Right cardiac atrium (tissue), 5 donors: Measurements from ENCODE around the gene KAZN. TPM values are rescaled to one million over a fixed set of nuclear protein-coding genes. Genes with fewer than 3 reads are reported as not detected.

Experiments
- ATAC-seq, 2 donors: fragments of 200-7000 bp; cut with Tn5 transposase; one replicate each; pipeline versions ENCODE4 v1.8.0 to v1.9.1; 2020; ENCODE audit warnings: moderate library complexity in 2 of 2, mild to moderate bottlenecking in 1 of 2
- DNase-seq, 3 donors: peaks; one replicate each; pipeline ENCODE4 v3.0.0-alpha.2; 2020
- H3K27ac ChIP-seq: one replicate; pipeline ENCODE4 v1.5.1; 2013; ENCODE audit warnings: mild to moderate bottlenecking, low read length, control low read depth, moderate library complexity
- H3K27me3 ChIP-seq: one replicate; pipeline ENCODE4 v1.6.1; 2013; ENCODE audit not compliant: control insufficient read depth, insufficient read depth
- H3K4me1 ChIP-seq: one replicate; pipeline ENCODE4 v1.6.1; 2013; ENCODE audit warnings: low read length; ENCODE audit not compliant: control insufficient read depth, insufficient read depth
- H3K4me3 ChIP-seq: one replicate; pipeline ENCODE4 v1.5.1; 2013; ENCODE audit warnings: low read length, control low read depth
- H3K9me3 ChIP-seq: one replicate; pipeline ENCODE4 v1.6.1; 2013; ENCODE audit warnings: low read length; ENCODE audit not compliant: control insufficient read depth
- WGBS: extraction: QIAGEN DNeasy Blood & Tissue Kit; methylation state at CpG from one replicate; pipeline ENCODE4 v1.1.7; 2013; 5-methylcytosine and 5-hydroxymethylcytosine counted together
- intact Hi-C, 4 donors: fragments of 100-400 bp; cut with DNase I; formaldehyde crosslinking; loops; one replicate each; pipeline versions ENCODE4 v1.11.0 to v1.14.0; 2022 to 2023
- polyA plus RNA-seq: library from polyadenylated mRNA; stranded (reverse); fragments of 200-250 nt; gene quantifications from one replicate; pipeline ENCODE4 v1.2.3, GENCODE V29; 2013
- total RNA-seq, 4 donors: library from RNA; stranded (reverse); fragmentation: NEBNext Ultra II Directional; extraction: Animal tissue kit (Norgen Biotek cat#: 25700); gene quantifications; one replicate each; pipeline ENCODE4 v1.2.1, GENCODE V29; 2021
- donor health status: healthy with polysubstance abuse.
- donor health status: DM: no; HTN: yes; CAD: no.
- donor health status: DM: no; HTN: no; CAD: no.
- donor health status: DM: no; HTN: yes; CAD: no; lungs with severe emphysema.
- donor health status: DM: yes; HTN: yes; CAD: no.

Gene KAZN
- total and polyA plus RNA-seq, 5 donors = 3.7 to 14.9 (median 12.7) TPM

GRCh38 chr1:14696761-14697160 is 98.3 kb downstream of the KAZN start:
- intact Hi-C loops = no loop called here
- DNase-seq (no peak), ATAC-seq (no peak)
- WGBS = 85% methylated on average over 5 of the region's 5 CpGs
- Histone ChIP-seq H3K4me1 (no peaks in the 10 kb centered on the region), H3K4me3 (no peak overlapping the region), H3K27me3 (peaks cover 3% of the 10 kb centered on the region), H3K27ac (no peak overlapping the region), H3K9me3 (no peaks in the 10 kb centered on the region)

DNA sequence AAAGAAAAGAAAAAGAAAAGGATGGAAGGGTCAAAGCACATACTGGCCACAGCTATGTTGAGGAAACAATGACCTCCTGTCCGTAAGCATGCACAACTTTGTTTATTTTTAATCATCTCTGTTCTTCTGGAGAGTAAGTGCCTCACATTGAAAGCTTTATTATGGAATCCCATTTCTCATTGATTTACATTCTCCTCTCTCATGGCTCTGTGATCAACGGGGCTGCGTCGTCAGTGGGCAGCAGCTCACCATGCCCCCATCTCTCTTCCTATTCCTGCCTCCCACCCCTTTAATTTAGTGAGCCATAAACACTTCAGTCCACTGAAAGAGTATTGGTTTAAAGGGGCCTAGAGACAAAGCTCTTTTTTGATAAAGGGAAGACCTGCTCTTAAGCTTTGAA is 98.9 kb downstream of the KAZN start:
- no peak for DNase-seq
- no peaks in the 10 kb centered on the region for H3K9me3 ChIP-seq
- no peak overlapping the region for H3K4me3 ChIP-seq
- 76% methylated on average over 4 of the region's 4 CpGs for WGBS
- intact Hi-C loops = no loop called here
- no peak overlapping the region for H3K27ac ChIP-seq
- peaks cover 3% of the 10 kb centered on the region for H3K27me3 ChIP-seq
- no peaks in the 10 kb centered on the region for H3K4me1 ChIP-seq
- ATAC-seq = no peak

GRCh38 chr1:14698314-14698713 is 99.8 kb downstream of the KAZN start:
- 91% methylated on average over 11 of the region's 11 CpGs for WGBS
- intact Hi-C loops = no loop called here
- peaks cover 3% of the 10 kb centered on the region for H3K27me3 ChIP-seq
- no peaks in the 10 kb centered on the region for H3K9me3 ChIP-seq
- H3K4me1 ChIP-seq = no peaks in the 10 kb centered on the region
- no peak for ATAC-seq
- no peak overlapping the region for H3K4me3 ChIP-seq
- no peak overlapping the region for H3K27ac ChIP-seq
- no peak for DNase-seq

GRCh38 chr1:14699620-14700019 is 101.1 kb downstream of the KAZN start:
- intact Hi-C loops = no loop called here
- H3K4me3 ChIP-seq = no peak overlapping the region
- 87% methylated on average over 8 of the region's 8 CpGs for WGBS
- no peaks in the 10 kb centered on the region for H3K9me3 ChIP-seq
- H3K27me3 ChIP-seq = peaks cover 3% of the 10 kb centered on the region
- H3K27ac ChIP-seq = no peak overlapping the region
- no peak for DNase-seq
- H3K4me1 ChIP-seq = no peaks in the 10 kb centered on the region
- no peak for ATAC-seq

GRCh38 chr1:14704846-14705245 is 106.4 kb downstream of the KAZN start:
- Histone ChIP-seq H3K4me3 (no peak overlapping the region), H3K27ac (no peak overlapping the region), H3K27me3 (no peaks in the 10 kb centered on the region), H3K4me1 (no peaks in the 10 kb centered on the region), H3K9me3 (no peaks in the 10 kb centered on the region)
- intact Hi-C loops = no loop called here
- 86% methylated on average over 1 of the region's 1 CpG for WGBS
- DNase-seq = no peak
- ATAC-seq = no peak

DNA sequence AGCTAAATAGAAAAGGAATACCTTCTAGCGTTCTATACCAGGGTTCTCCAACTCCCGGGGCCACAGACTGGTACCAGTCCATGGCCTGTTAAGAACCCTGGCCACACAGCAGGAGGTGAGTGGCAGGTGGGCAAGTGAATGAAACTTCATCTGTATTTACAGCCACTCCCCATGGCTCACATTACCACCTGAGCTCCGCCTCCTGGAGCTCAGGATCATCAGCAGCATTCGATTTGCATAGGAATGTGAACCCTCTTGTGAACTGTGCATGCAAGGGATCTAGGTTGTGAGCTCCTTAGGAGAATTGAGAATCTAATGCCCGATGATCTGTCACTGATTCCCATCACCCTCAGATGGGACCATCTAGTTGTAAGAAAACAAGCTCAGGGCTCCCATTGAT is 107.3 kb downstream of the KAZN start:
- WGBS = 89% methylated on average over 5 of the region's 5 CpGs
- H3K27ac ChIP-seq = no peak overlapping the region

GRCh38 chr1:14706631-14707030 is 108.1 kb downstream of the KAZN start:
- no peaks in the 10 kb centered on the region for H3K9me3 ChIP-seq
- DNase-seq = no peak
- ATAC-seq = no peak
- H3K4me3 ChIP-seq = no peak overlapping the region
- 64% methylated on average over 5 of the region's 5 CpGs for WGBS
- H3K27me3 ChIP-seq = no peaks in the 10 kb centered on the region
- H3K27ac ChIP-seq = no peak overlapping the region
- intact Hi-C loops = no loop called here
- H3K4me1 ChIP-seq = no peaks in the 10 kb centered on the region

More for the DNA sequence above, 107.3 kb downstream of the KAZN start:
- DNase-seq (no peak), ATAC-seq (no peak)
- H3K4me3 ChIP-seq = no peak overlapping the region
- H3K9me3 ChIP-seq = no peaks in the 10 kb centered on the region
- intact Hi-C loops = no loop called here
- no peaks in the 10 kb centered on the region for H3K27me3 ChIP-seq
- no peaks in the 10 kb centered on the region for H3K4me1 ChIP-seq

DNA sequence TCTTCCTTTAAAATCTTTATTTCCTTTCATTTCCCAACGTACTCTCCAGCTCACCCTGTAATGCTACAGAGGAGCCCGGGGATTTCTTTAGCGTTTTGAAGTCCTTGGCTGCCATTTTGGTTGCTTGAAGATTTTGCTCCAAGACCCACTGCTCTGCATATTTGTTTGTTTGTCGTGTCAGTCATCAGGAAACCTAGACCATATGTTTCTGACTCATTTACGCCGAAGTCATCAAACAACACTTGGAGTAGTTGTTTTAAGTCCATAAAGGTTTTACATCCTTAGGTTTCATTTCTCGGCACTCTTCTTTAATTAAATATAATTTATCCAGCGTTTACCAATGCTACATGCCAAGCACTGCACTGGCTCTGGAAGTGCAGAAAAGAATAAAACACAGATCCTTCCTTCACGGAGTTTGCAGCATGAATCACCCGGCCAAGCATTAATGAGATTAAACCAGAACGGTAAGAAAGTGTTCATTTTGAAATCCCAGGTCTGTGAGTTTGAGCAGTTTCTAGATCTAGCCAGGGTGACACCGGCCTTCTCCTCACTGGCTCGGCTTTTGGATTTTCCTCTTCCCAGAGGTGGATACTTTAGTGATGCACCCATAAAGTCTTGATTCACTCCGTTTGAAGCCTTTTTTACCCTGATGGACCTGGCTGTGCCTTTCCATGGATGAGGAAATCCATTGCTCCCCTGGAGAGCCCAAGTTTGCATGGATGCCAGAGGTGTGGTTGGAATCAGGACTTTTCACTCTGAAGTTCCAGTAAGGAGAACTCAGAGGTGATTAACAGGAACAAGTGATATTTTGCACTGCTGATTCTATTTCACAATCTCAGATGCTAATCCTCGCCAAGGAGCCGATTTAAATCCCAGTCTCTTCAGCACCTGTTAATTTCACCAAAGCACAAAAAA is 109.3 kb downstream of the KAZN start:
- WGBS = 85% methylated on average over 16 of the region's 16 CpGs
- H3K9me3 ChIP-seq = no peaks in the 10 kb centered on the region
- intact Hi-C loops = no loop called here
- H3K4me3 ChIP-seq = no peak overlapping the region
- ATAC-seq (no peak), DNase-seq (no peak)
- no peaks in the 10 kb centered on the region for H3K27me3 ChIP-seq
- no peak overlapping the region for H3K27ac ChIP-seq
- H3K4me1 ChIP-seq = no peaks in the 10 kb centered on the region

DNA sequence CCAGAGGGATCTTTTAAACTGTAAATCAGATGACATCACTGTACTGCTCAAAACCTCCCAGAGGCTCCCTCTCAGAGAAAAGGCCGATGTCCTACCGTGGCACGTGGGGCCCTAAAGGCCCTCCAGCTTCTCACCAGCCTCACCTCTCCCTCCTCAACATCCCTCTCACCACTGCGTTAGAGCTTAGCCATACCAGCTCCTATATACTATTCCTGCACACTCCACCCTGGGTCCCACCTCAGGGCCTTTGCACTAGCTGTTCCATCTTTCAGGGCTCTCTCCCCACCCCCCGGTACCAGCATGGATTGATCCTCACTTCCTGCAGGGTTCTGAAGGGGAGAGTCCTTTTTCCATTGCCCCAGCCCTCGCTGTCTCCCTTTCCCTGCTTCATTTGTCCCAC is 111.8 kb downstream of the KAZN start:
- Histone ChIP-seq H3K4me3 (no peak overlapping the region), H3K27me3 (no peaks in the 10 kb centered on the region), H3K27ac (no peak overlapping the region), H3K9me3 (no peaks in the 10 kb centered on the region), H3K4me1 (no peaks in the 10 kb centered on the region)
- ATAC-seq = no peak
- DNase-seq = no peak
- intact Hi-C loops = no loop called here
- 89% methylated on average over 6 of the region's 6 CpGs for WGBS

- Histone ChIP-seq H3K9me3 (no peaks in the 10 kb centered on the region), H3K4me1 (no peaks in the 10 kb centered on the region), H3K27ac (no peak overlapping the region), H3K27me3 (no peaks in the 10 kb centered on the region), H3K4me3 (no peak overlapping the region)
- ATAC-seq = no peak
- intact Hi-C loops = no loop called here
- DNase-seq = no peak
- 87% methylated on average over 2 of the region's 2 CpGs for WGBS
These were observed 113.7 kb downstream of the KAZN start for GRCh38 chr1:14712136-14712535.

DNA sequence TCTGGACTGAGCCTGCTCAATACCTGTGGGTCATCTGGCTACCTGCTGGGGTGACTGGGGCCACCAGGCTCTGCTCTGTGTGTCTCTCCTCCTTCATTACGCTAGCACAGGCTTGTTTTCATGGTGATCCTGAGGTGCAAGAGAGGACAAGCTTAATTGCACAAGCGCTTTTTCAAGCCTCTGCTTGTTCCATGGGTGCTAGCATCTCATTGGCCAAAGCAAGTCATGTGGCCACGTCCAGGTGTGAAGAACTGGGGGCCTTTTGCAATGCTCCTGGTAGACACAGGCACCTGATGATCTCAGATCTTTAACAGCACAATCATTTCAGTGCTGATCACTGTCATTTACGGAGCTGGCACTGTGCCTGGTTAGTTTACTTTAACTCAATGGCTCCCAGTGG is 114.6 kb downstream of the KAZN start:
- no peak overlapping the region for H3K4me3 ChIP-seq
- ATAC-seq (no peak), DNase-seq (no peak)
- no peaks in the 10 kb centered on the region for H3K27me3 ChIP-seq
- intact Hi-C loops = no loop called here
- H3K4me1 ChIP-seq = no peaks in the 10 kb centered on the region
- H3K27ac ChIP-seq = no peak overlapping the region
- H3K9me3 ChIP-seq = no peaks in the 10 kb centered on the region
- 69% methylated on average over 4 of the region's 4 CpGs for WGBS
